Spleen (tissue), 7 donors: Measurements from ENCODE around the gene CILP2.

Experiments
- CTCF ChIP-seq, 11 experiments: fragments of 200-600 bp in 7 of 11; fragments of 450-650 bp in 4 of 11; sonication (generic) in 4 of 11; IDR thresholded peaks in 8 of 11; conservative IDR thresholded peaks in 3 of 11; 1 replicate in 7 of 11; 2 replicates in 4 of 11; pipeline versions ENCODE4 v1.4.0 to v1.8.0; 2016 to 2021; ENCODE audit warnings: antibody characterized with exemption in 11 of 11, inconsistent platforms in 4 of 11, mild to moderate bottlenecking in 1 of 11
- POLR2A ChIP-seq, 3 donors: fragments of 450-650 bp; IDR thresholded peaks; one replicate each; pipeline ENCODE4 v1.5.1; 2017; ENCODE audit warnings: antibody characterized with exemption in 3 of 3, mild to moderate bottlenecking in 1 of 3
- POLR2AphosphoS5 ChIP-seq, 3 donors: sonication (generic); formaldehyde crosslinking; IDR thresholded peaks; one replicate each; pipeline ENCODE4 v1.5.1; 2017; ENCODE audit warnings: antibody characterized with exemption in 3 of 3
- donor health status: DM: no; HTN: no; CAD: no; lungs with moderate emphysema.
- donor health status: DM: no; HTN: no; CAD: no.
- donor health status: DM: no; HTN: no; CAD: no.

- TF ChIP-seq CTCF (IDR thresholded peaks at IDR 0.05 in 8 of 11, conservative IDR thresholded peaks at IDR 0.05 in 3 of 11), result no peak
- no peak for TF ChIP-seq POLR2A (IDR thresholded peaks at IDR 0.05)
- no peak for TF ChIP-seq POLR2AphosphoS5 (IDR thresholded peaks at IDR 0.05)
Measured at GRCh38 chr19:19559931-19560330, 21.9 kb downstream of the CILP2 start.
